GM19467 (cell line): ENCODE data around the gene BCAM.
"Not testable (repeated sequence)": the region's sequence is repeated elsewhere in the genome, so short reads cannot be mapped to it uniquely, and the experiment has no call there.

Experiments used
- ATAC-seq: cut with Tn5 transposase; IDR thresholded peaks from one replicate; pipeline ENCODE4 v1.9.1; 2021; ENCODE audit warnings: mild to moderate bottlenecking, moderate library complexity; ENCODE audit not compliant: unreplicated experiment

Gene BCAM

GRCh38 chr19:44814517-44814916 lies 5.6 kb downstream of the BCAM start:
- no peak for ATAC-seq

- ATAC-seq = no peak
These were observed 7.4 kb downstream of the BCAM start for GRCh38 chr19:44816301-44816700.

- ATAC-seq = no peak
These were observed 9.0 kb downstream of the BCAM start for GRCh38 chr19:44817725-44818465.

GRCh38 chr19:44818466-44819031 lies 9.6 kb downstream of the BCAM start:
- no peak for ATAC-seq

GRCh38 chr19:44819246-44819832 lies 10.4 kb downstream of the BCAM start:
- no peak for ATAC-seq

GRCh38 chr19:44820648-44821609 lies 12.0 kb downstream of the BCAM start:
- ATAC-seq = no peak

DNA sequence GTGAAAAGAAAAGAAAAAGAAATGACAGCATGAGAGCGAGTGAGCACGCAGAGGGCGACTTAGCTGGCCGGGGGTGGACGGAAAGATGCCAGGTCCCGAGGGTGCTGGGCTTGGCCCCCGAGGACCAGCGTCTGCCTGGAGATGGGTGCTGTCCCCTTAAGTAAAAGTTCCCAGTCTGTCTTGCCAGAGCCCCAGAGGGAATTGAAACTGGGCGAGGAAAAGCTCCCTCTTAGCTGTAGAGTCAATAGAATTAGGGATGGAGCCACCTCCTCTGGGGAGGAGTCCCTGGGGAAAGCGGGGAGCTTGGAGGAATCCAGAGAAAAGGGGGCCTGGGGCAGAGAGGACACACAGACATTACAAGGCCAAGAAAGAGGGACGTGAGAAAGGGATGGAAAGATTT lies 13.3 kb downstream of the BCAM start:
- no peak for ATAC-seq

DNA sequence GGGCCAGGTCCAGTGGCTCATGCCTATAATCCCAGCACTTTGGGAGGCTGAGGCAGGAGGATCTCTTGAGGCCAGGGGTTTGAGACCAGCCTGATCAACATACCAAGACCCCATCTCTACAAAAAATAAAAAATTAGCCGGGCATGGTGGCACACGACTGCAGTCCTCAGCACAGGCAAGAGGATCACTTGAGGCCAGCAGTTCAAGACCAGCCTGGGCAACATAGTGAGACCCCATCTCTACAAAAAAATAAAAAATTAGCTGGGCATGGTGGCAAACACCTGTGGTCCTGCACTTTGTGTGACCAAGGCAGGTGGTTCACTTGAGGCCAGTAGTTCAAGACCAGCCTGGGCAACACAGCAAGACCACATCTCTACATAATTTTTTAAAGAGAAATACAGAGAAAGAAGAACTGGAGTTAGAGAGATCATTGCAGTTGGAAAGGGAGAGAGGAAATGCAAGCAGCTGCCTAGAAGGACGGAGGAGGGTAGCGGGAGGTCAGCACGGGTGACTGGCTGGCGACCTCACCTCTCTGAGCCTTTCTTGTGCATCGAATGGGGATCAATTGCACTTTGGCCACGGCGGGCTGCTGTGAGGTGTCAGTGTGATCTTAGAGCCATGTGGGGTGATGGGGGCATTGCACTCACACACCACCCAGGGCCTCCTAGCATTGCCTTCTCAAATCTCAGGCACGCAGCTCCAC lies 13.9 kb downstream of the BCAM start:
- no peak for ATAC-seq

DNA sequence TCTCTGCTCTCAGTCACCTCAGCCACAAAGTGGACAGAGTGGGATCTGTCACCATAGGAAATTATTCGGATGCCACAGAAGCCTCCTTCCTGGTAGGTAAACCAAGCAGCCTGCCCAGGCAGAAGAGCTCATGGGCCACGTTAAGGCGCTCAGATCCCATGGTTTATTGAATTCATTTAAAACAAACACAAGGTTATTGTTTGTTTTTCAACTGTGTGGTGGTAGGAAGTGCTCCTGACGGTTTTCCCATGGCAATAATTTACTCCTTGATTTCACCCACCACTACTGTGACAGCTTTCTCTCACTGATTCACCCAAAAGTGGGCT lies 14.4 kb downstream of the BCAM start:
- ATAC-seq = no peak

GRCh38 chr19:44824761-44825160 lies 15.9 kb downstream of the BCAM start:
- no peak for ATAC-seq

DNA sequence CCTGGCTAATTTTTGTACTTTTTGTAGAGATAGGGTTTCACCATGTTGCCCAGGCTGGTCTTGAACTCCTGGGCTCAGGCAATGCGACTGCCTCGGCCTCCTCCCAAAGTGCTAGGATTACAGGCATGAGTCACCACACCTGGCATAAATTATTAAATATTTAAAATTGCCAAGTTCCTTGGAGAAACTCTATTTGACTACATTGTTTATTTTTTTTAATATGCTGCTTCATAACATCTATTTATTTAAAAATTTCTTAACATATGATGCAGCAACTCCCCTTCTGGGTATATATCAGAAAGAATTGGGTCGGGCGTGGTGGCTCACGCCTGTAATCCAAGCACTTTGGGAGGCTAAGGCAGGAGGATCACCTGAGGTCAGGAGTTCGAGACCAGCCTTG lies 24.0 kb downstream of the BCAM start:
- ATAC-seq = not testable (repeated sequence)

- not testable (repeated sequence) for ATAC-seq
These were observed 25.5 kb downstream of the BCAM start for GRCh38 chr19:44834399-44834798.

GRCh38 chr19:44839276-44839675 lies 30.4 kb downstream of the BCAM start:
- ATAC-seq = no peak

- ATAC-seq = no peak
These were observed 31.9 kb downstream of the BCAM start for GRCh38 chr19:44840811-44841210.

DNA sequence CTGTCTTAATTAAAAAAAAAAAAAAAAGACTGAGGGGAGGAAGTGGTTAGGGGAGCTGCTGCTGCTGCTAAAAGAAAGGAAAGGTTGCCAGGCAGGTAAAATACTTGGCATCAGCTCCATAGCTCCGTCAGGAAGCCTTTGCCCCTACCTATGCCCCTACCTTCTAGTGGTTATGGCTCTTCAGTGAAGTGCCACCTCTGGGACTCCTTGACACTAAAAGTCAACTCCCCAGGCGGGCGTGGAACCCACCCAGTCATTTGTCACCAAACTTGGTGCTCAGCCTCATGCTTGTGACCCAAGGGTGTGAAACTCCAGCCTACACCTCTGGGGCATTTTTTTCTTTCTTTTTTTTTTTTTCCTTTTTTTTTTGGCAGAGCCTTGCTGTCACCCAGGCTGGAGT lies 32.3 kb downstream of the BCAM start:
- ATAC-seq = no peak

DNA sequence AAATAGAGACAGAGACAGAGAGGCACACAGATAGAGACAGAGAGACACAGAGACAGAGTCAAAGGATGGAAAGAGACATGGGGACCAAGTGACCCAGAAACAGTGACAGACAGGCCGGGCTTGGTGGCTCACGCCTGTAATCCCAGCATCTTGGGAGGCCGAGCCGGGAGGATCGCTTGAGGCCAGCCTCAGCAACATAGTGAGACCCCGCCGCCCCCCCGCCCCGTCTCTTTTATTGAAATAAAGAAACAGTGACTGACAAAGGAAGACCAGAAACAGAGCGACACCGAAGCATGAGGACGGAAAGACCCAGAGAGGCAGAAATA lies 36.3 kb downstream of the BCAM start:
- no peak for ATAC-seq

DNA sequence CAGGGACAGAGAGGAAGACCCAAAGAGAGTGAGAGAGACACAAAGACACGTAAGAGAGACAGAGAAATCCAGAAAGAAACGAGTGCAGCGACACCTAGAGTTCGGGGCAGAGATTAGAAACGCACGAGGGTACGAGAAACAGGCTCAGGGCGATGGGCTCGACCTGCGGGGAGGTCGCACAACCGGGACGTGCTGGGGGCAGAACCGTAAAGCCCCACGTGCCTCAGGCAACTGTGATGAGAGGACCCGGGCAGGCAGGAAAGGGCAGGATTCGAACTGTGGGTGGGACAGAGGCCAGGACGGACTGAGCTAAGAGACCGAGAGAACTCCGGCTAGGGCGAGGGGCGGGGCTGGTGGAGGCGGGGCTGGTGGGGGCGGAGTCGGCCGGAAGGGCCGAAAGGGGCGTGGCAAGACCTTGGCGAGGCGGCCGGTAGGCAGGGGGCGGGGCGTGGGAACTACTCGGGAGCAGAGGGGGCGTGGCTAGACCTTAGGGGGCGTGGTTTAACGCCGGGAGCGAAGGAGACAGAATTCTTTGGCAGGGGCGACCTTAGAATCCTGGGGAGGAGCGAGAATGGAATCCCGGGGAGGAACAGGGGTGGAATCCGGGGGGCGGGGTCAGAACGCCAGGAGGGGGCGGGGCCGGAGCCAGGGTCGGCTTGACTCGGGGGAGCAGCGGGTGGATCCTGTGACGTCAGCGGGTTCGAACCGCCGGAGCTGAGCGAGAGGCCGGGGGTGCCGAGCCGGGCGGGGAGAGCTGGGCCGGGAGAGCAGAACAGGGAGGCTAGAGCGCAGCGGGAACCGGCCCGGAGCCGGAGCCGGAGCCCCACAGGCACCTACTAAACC lies 36.9 kb downstream of the BCAM start, which contains the start of gene NECTIN2:
TSS of gene NECTIN2 (plus strand) at position 686 of the 843 bp plus-strand sequence. CDS start 229 bp downstream, outside the sequence.
- ATAC-seq = no peak

DNA sequence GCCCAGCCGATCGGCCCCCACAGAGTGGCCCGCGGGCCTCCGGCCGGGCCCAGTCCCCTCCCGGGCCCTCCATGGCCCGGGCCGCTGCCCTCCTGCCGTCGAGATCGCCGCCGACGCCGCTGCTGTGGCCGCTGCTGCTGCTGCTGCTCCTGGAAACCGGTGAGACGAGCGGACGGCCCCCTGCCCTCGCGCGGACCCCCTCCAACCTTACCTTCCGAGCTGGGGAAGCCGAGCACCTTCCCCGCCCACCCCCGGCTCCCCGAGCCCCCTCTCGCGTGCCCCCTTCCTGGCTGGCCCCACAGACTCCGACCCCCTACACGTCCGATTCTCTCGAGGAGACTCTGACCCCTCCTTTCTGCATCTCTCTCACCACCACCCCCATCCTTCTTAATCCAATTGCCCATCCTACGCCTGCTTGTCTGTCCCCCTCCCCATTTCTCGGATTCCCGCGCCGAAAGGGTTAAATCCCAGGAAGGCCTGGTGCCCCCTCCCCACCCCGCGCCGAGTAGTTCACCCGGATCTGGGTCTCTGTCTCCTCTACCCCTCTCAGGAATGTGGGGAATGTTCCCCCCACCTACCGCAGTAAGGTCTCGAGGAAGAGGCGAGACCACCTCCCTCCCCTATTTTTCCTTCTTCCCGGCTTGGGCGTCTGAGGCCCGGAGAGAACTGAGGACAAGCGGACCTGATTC lies 37.7 kb downstream of the BCAM start:
- no peak for ATAC-seq
